Small intestine (tissue), 7 donors: Measurements from ENCODE around the gene USP35. TPM values are rescaled to one million over a fixed set of nuclear protein-coding genes. Genes with fewer than 3 reads are reported as not detected.
A peak's percentile ranks its signal among the peaks of the same experiment; 100 is the strongest.

Experiments
- DNase-seq, 2 donors: peaks; one replicate each; pipeline versions ENCODE4 v3.0.0 to v3.0.0-alpha.2; 2013
- FAIRE-seq: peaks from 2 replicates; lab custom pipeline; 2012; peaks lifted over from hg19 to GRCh38; lab: Jason Lieb, UNC
- H3K27ac ChIP-seq, 3 donors: one replicate each; pipeline ENCODE4 v1.5.1; 2013; ENCODE audit warnings: low read length in 2 of 3, mild to moderate bottlenecking in 2 of 3, control low read depth in 1 of 3, inconsistent platforms in 1 of 3, low read depth in 1 of 3, moderate library complexity in 1 of 3
- H3K27me3 ChIP-seq, 3 donors: one replicate each; pipeline ENCODE4 v1.6.1; 2013; ENCODE audit warnings: low read length in 3 of 3, inconsistent platforms in 1 of 3; ENCODE audit not compliant: control insufficient read depth in 3 of 3, insufficient read depth in 3 of 3
- H3K36me3 ChIP-seq, 3 donors: one replicate each; pipeline ENCODE4 v1.6.1; 2013; ENCODE audit warnings: low read length in 3 of 3, inconsistent platforms in 1 of 3, low read depth in 1 of 3, mild to moderate bottlenecking in 1 of 3, moderate library complexity in 1 of 3; ENCODE audit not compliant: control insufficient read depth in 3 of 3, insufficient read depth in 2 of 3
- H3K4me1 ChIP-seq, 3 donors: one replicate each; pipeline ENCODE4 v1.6.1; 2013; ENCODE audit warnings: low read length in 2 of 3, inconsistent platforms in 1 of 3, low read depth in 1 of 3, mild to moderate bottlenecking in 1 of 3, moderate library complexity in 1 of 3; ENCODE audit not compliant: control insufficient read depth in 3 of 3, insufficient read depth in 2 of 3
- H3K4me3 ChIP-seq, 3 donors: one replicate each; pipeline ENCODE4 v1.5.1; 2013; ENCODE audit warnings: low read length in 3 of 3, control low read depth in 1 of 3, inconsistent platforms in 1 of 3, low read depth in 1 of 3, mild to moderate bottlenecking in 1 of 3, moderate library complexity in 1 of 3
- H3K9me3 ChIP-seq, 2 donors: one replicate each; pipeline ENCODE4 v1.6.1; 2013; ENCODE audit warnings: low read depth in 1 of 2, low read length in 1 of 2; ENCODE audit not compliant: control insufficient read depth in 2 of 2, insufficient read depth in 1 of 2
- WGBS, 3 donors: extraction: QIAGEN DNeasy Blood & Tissue Kit; methylation state at CpG; one replicate each; pipeline ENCODE4 v1.1.7; 2013; 5-methylcytosine and 5-hydroxymethylcytosine counted together
- polyA plus RNA-seq, 4 donors: library from polyadenylated mRNA; stranded (reverse) in 3 of 4; unstranded in 1 of 4; fragments of 200-250 nt in 3 of 4; fragments of 120-200 nt in 1 of 4; gene quantifications; one replicate each; pipeline versions ENCODE4 v1.2.1 to v1.2.3, GENCODE V29; 2013
- donor health status: healthy with polysubstance abuse.
- donor health status: control.
- donor health status: control.
- donor health status: Bipolar disorder and iron deficiency.
- donor health status: healthy.

The USP35 gene
- polyA plus RNA-seq, 4 donors = 1.7 to 7.8 (median 3.5) TPM

DNA sequence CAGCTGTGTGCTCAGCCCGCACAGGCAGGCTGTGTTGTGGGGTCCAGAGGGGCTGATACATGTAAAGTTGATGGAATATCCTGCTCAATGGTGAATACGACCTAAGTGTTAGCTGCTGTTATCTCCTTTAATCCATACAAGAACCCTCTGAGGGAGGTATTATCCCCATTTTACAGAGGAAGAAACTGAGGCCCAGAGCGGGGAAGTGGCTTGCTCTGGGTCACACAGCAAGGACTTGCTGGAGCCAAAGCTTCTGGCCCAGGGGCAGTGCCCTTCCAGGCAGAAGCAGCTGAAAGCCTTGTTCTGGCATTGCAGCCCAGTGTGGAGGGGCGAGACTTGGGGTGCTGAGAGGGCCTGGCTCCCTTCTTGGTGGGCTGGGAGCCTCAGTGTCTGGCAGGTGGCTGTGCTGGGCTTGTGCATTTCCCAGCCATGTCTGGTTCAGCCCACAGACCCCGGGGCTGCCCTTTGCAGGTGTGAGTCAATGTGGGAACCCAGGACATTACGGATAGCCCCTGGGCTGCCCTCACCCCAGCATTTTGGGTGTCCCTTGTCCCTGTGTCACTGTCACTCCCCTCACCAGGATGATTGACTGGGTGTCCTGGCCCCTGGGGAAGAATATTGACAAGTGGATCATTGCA is 10.4 kb downstream of the USP35 start:
- Histone ChIP-seq H3K9me3 (peaks cover 0 to 3% of the 10 kb centered on the region in 2 donors), H3K4me1 (peaks cover 2 to 13% (median 7%) of the 10 kb centered on the region in 3 donors), H3K4me3 (no peak overlapping the region), H3K36me3 (peaks cover 0 to 30% (median 0%) of the 10 kb centered on the region in 3 donors), H3K27ac (no peak overlapping the region), H3K27me3 (peaks cover 0 to 19% (median 0%) of the 10 kb centered on the region in 3 donors)
- FAIRE-seq (no peak), DNase-seq (no peak)
- 95% methylated on average over 6 of the region's 6 CpGs for WGBS, 3 donors

DNA sequence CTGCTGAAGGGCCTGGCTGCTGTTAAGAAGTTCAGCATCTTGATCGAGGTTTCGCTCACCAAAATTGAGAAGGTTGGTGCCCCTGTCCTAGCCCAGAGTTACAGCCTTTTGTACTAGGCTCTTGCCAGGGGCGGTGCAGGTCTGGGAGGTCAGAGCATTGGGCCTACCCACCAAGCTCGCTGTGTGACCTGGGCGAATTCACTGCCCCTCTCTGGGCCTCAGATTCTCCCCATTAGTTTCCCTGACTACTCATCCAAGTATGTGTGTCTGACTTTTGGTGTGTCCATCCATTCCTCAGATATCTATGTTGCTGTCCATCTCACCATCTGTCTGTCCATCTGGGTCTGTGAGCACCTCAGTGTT is 10.9 kb downstream of the USP35 start:
- 97 to 100% (median 98%) methylated on average over 3 to 5 of the region's 5 CpGs for WGBS, 3 donors
- H3K4me3 ChIP-seq = no peak overlapping the region
- H3K9me3 ChIP-seq = peaks cover 0 to 3% of the 10 kb centered on the region in 2 donors
- H3K36me3 ChIP-seq = peaks cover 0 to 30% (median 0%) of the 10 kb centered on the region in 3 donors
- no peak overlapping the region for H3K27ac ChIP-seq
- H3K4me1 ChIP-seq = peaks cover 2 to 13% (median 7%) of the 10 kb centered on the region in 3 donors
- FAIRE-seq (no peak), DNase-seq (no peak)
- peaks cover 0 to 19% (median 0%) of the 10 kb centered on the region in 3 donors for H3K27me3 ChIP-seq

DNA sequence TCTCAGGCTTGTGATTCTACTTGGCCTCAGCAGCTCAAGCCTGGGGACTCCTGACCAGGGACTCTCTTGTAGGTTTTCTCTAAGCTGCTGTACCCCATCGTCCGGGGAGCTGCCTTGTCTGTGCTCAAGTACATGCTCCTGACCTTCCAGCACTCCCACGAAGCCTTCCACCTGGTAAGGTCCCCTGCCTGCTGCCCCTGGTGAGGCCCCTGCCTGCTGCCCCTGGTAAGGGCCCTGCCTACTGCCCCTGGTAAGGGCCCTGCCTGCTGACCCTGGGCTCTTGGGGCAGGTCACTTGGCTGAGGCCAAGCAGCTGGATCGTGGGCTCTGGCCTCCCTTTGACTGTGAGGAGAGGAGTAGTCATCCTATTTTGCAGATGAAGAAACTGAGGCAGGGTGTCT is 11.3 kb downstream of the USP35 start:
- peaks cover 0 to 19% (median 0%) of the 10 kb centered on the region in 3 donors for H3K27me3 ChIP-seq
- 85 to 92% (median 92%) methylated on average over 4 of the region's 4 CpGs for WGBS, 3 donors
- FAIRE-seq (no peak), DNase-seq (no peak)
- no peak overlapping the region for H3K27ac ChIP-seq
- peaks cover 0 to 30% (median 0%) of the 10 kb centered on the region in 3 donors for H3K36me3 ChIP-seq
- H3K4me3 ChIP-seq = no peak overlapping the region
- peaks cover 2 to 10% (median 3%) of the 10 kb centered on the region in 3 donors for H3K4me1 ChIP-seq
- H3K9me3 ChIP-seq = peaks cover 0 to 3% of the 10 kb centered on the region in 2 donors

DNA sequence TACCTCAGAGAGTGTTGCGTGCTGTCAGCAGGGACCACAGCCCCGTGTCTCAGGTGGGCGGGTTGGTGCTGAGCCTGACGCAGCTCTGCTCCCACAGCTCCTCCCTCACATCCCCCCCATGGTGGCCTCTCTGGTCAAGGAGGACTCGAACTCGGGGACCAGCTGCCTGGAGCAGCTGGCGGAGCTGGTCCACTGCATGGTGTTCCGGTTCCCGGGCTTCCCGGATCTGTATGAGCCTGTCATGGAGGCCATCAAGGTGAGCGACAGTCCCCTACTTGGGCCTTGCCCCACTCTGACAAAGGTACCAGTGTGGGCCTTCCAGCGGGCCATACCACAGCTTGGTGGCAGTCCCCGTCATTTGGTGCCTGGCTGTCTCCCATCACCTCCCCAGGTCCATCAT is 11.8 kb downstream of the USP35 start:
- WGBS, 3 donors = 94 to 95% (median 95%) methylated on average over 12 to 13 of the region's 13 CpGs
- Histone ChIP-seq H3K9me3 (peaks cover 0 to 3% of the 10 kb centered on the region in 2 donors), H3K27me3 (peaks cover 0 to 14% (median 0%) of the 10 kb centered on the region in 3 donors), H3K27ac (no peak overlapping the region), H3K36me3 (peaks cover 0 to 30% (median 0%) of the 10 kb centered on the region in 3 donors), H3K4me1 (peaks cover 2 to 10% (median 3%) of the 10 kb centered on the region in 3 donors), H3K4me3 (no peak overlapping the region)
- FAIRE-seq (no peak), DNase-seq (no peak)

DNA sequence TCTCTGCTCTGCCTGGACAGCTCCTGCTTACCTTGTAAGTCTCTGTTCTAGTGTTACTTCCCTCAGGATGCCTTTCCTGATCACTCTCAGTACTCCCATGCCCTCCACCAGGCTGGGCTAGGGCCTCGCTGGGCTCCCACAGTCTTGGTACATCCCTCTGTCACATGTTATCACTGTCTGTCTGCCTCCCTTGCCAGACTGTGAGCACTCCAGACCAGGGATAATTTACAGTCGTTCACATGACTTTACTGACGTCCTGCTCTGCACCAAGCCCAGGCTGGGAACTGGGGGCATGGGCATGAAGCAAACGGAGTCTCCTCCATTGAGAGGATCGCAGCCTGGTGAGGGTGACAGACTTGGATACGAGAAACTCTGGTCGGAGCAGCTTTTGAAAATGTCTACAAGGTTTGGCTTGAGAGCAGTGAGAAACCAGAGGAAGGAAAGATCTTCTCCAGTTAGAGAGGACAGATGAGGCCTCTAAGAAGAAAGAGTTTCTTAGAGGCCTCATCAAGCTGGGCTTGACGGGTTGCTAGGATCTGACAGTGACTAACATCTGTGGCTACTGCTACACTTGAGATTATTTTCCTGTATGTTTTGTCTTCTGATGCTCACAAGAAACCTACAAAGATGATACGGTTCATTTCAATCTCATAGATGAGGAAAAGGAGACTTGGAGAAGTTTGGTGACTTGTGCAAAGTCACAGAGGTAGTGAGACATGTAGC is 12.5 kb downstream of the USP35 start:
- no peaks in the 10 kb centered on the region for H3K9me3 ChIP-seq
- H3K27me3 ChIP-seq = peaks cover 0 to 8% (median 0%) of the 10 kb centered on the region in 3 donors
- H3K36me3 ChIP-seq = peaks cover 0 to 33% (median 0%) of the 10 kb centered on the region in 3 donors
- H3K27ac ChIP-seq = peak overlapping the region in 1 of 3 donors; percentile 18
- FAIRE-seq (no peak), DNase-seq (no peak)
- WGBS, 3 donors = 85 to 89% (median 87%) methylated on average over 9 of the region's 9 CpGs
- no peak overlapping the region for H3K4me3 ChIP-seq
- H3K4me1 ChIP-seq = peaks cover 2 to 10% (median 3%) of the 10 kb centered on the region in 3 donors

DNA sequence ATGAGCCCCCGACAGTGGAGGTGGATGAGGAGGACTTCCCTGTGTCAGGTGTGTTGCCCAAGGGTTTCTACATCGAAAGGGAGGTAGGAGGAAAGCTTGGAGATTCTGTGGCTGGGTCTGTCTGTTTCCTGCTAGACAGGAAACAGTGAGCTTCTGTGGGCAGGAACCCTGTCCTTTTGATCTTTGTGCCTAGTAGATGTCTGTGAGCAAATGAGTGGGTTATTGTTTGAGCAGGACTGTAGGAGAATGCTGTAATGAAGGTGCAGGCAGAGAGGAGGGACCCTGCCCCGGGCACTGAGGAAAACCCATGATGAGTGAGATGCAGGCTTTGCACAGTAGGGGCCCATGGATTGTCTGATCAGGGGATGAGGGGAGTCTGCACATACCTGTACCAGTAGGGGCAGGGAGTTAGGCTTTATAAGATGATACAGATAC is 14.0 kb downstream of the USP35 start:
- DNase-seq (peak; percentile 65 to 70), FAIRE-seq (no peak)
- H3K36me3 ChIP-seq = peaks cover 0 to 34% (median 0%) of the 10 kb centered on the region in 3 donors
- H3K9me3 ChIP-seq = no peaks in the 10 kb centered on the region
- peak overlapping the region in 2 of 3 donors; percentile 37 to 78 for H3K27ac ChIP-seq
- H3K4me1 ChIP-seq = peaks cover 2 to 10% (median 3%) of the 10 kb centered on the region in 3 donors
- WGBS, 3 donors = 13 to 39% (median 16%) methylated on average over 3 of the region's 3 CpGs
- H3K4me3 ChIP-seq = no peak overlapping the region
- H3K27me3 ChIP-seq = no peaks in the 10 kb centered on the region

DNA sequence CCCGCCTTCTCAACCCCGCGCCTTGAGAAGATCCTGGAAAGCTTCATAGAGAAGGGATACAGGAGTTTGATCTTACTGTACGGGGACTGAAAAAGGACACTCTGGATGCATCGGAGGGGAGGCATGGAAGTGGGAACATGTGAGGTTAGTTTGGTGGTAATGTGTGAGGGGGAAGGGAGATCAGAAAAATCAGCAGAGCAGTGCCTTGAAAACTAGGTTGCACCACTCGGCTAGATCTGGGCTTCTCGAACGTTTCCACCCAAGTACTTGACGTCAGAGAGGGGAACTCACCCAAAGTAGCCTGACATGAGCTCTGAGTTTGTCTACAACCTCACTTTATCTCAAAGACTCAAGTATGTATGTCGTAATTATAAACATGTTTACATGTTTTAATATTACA is 14.5 kb downstream of the USP35 start:
- 71 to 72% (median 71%) methylated on average over 10 of the region's 10 CpGs for WGBS, 3 donors
- H3K27ac ChIP-seq = peak overlapping the region in 2 of 3 donors; percentile 37 to 78

DNA sequence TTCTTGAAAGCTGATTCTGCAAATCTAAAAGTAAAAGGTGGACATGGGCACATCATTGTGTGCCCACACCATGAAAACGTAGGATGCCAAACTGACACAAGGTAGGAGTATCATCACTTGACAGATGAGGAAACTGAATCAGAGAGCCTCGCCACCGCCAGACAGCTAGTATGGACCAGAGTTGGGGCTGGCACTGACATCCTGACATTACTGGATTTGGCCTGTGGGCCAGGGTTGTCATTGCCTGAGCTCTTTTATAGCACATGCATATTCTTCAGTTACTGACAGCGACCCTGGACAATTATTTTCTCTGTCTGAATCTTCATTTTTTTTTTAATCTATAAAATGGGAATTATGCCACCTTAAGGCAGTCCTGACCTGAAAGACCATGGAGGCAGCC is 16.5 kb downstream of the USP35 start:
- Histone ChIP-seq H3K36me3 (peaks cover 1 to 31% (median 2%) of the 10 kb centered on the region in 3 donors), H3K4me3 (no peak overlapping the region), H3K9me3 (no peaks in the 10 kb centered on the region), H3K27me3 (no peaks in the 10 kb centered on the region), H3K27ac (no peak overlapping the region), H3K4me1 (peaks cover 2 to 10% (median 3%) of the 10 kb centered on the region in 3 donors)
- 93 to 96% (median 96%) methylated on average over 4 of the region's 4 CpGs for WGBS, 3 donors
- no peak for DNase-seq
- FAIRE-seq = no peak

More for the DNA sequence above, 14.5 kb downstream of the USP35 start:
- no peak for FAIRE-seq
- H3K4me1 ChIP-seq = peaks cover 2 to 10% (median 3%) of the 10 kb centered on the region in 3 donors
- peak in 1 of 2 donors; percentile 58 for DNase-seq
- H3K9me3 ChIP-seq = no peaks in the 10 kb centered on the region
- H3K27me3 ChIP-seq = no peaks in the 10 kb centered on the region
- peaks cover 0 to 32% (median 0%) of the 10 kb centered on the region in 3 donors for H3K36me3 ChIP-seq
- no peak overlapping the region for H3K4me3 ChIP-seq
